Adrenal gland (tissue), 12 donors: Measurements from ENCODE around the gene TEX2. TPM values are rescaled to one million over a fixed set of nuclear protein-coding genes. Genes with fewer than 3 reads are reported as not detected.
A peak's percentile ranks its signal among the peaks of the same experiment; 100 is the strongest.

Experiments
- DNase-seq, 7 donors: peaks; one replicate each; pipeline ENCODE4 v3.0.0-alpha.2; 2019 to 2020
- H3K27ac ChIP-seq, 5 donors: fragments of 200-600 bp; sonication (generic) in 4 of 5; 1 replicate in 3 of 5; 2 replicates in 2 of 5; pipeline versions ENCODE4 v1.5.1 to v1.8.0; 2016 to 2020; ENCODE audit warnings: mild to moderate bottlenecking in 1 of 5
- H3K27me3 ChIP-seq: fragments of 200-600 bp; 2 replicates; pipeline ENCODE4 v1.8.0; 2021
- H3K36me3 ChIP-seq, 2 donors: fragments of 200-600 bp; replicated peaks in 1 of 2; 1 replicate in 1 of 2; 2 replicates in 1 of 2; pipeline versions ENCODE4 v1.5.1 to v1.8.0; 2018 to 2022
- H3K4me1 ChIP-seq, 2 donors: fragments of 200-600 bp; replicated peaks in 1 of 2; 1 replicate in 1 of 2; 2 replicates in 1 of 2; pipeline versions ENCODE4 v1.5.1 to v1.8.0; 2018 to 2021
- H3K4me3 ChIP-seq, 4 donors: fragments of 200-600 bp; sonication (generic) in 3 of 4; one replicate each; pipeline ENCODE4 v1.5.1; 2016 to 2018
- H3K9me3 ChIP-seq, 3 donors: fragments of 200-600 bp; sonication (generic) in 1 of 3; replicated peaks in 1 of 3; 1 replicate in 2 of 3; 2 replicates in 1 of 3; pipeline versions ENCODE4 v1.5.1 to v1.8.0; 2016 to 2021
- CTCF ChIP-seq, 6 experiments: fragments of 450-650 bp in 4 of 6; fragments of 200-600 bp in 2 of 6; sonication (generic) in 1 of 6; IDR thresholded peaks; 1 replicate in 5 of 6; 2 replicates in 1 of 6; pipeline versions ENCODE4 v1.5.1 to v1.8.0; 2016 to 2021; ENCODE audit warnings: antibody characterized with exemption in 6 of 6, mild to moderate bottlenecking in 2 of 6, moderate library complexity in 1 of 6
- POLR2A ChIP-seq, 2 donors: fragments of 450-650 bp; IDR thresholded peaks; one replicate each; pipeline ENCODE4 v1.6.1; 2017; ENCODE audit warnings: antibody characterized with exemption in 2 of 2, mild to moderate bottlenecking in 2 of 2, moderate library complexity in 1 of 2
- WGBS, 4 donors: extraction: QIAGEN DNeasy Blood & Tissue Kit in 2 of 4; methylation state at CpG; one replicate each; pipeline versions ENCODE4 v1.1.5 to v1.1.7; 2013 to 2017; 5-methylcytosine and 5-hydroxymethylcytosine counted together
- intact Hi-C, 2 donors: fragments of 100-400 bp; cut with DNase I; formaldehyde crosslinking; loops; one replicate each; pipeline versions ENCODE4 v1.14.1 to v1.15.0; 2022 to 2023
- polyA plus RNA-seq, 3 donors: library from polyadenylated mRNA; stranded (reverse); fragments of 200-250 nt in 2 of 3; fragments of 350-450 nt in 1 of 3; fragmentation: Illumina TruSeq in 1 of 3; extraction: RNeasy Lipid Tissue Mini Kit (QIAGEN cat#74804) in 1 of 3; gene quantifications; one replicate each; pipeline ENCODE4 v1.2.3, GENCODE V29; 2013 to 2014
- total RNA-seq, 9 donors: library from RNA; depleted of rRNA in 4 of 9; stranded (reverse); fragments of >200 nt in 4 of 9; fragments of 120-200 nt in 1 of 9; fragmentation: NEBNext Ultra II Directional in 1 of 9; extraction: Animal tissue kit (Norgen Biotek cat#: 25700) in 1 of 9; gene quantifications; one replicate each; pipeline versions ENCODE4 v1.1.0 to v1.2.4, GENCODE V29; 2013 to 2023
- donor health status: healthy with polysubstance abuse.
- donor health status: Bipolar disorder and iron deficiency.
- donor health status: DM: yes; HTN: yes; CAD: no.
- donor health status: DM: no; HTN: no; CAD: no.
- donor health status: DM: no; HTN: no; CAD: no.
- donor health status: DM: yes; HTN: yes; CAD: no.

TEX2 gene
- total and polyA plus RNA-seq, 12 donors, result 12.0 to 91.5 (median 62.5) TPM

GRCh38 chr17:64130559-64131001, 132.5 kb downstream of the TEX2 start:
- Histone ChIP-seq H3K4me3 (peak overlapping the region in 2 of 4 donors; percentile 20 to 97), H3K4me1 (peaks cover 32 to 54% of the 10 kb centered on the region in 2 donors), H3K27me3 (no peaks in the 10 kb centered on the region), H3K9me3 (no peaks in the 10 kb centered on the region), H3K27ac (peak overlapping the region; percentile 71 to 98 (median 91)), H3K36me3 (no peaks in the 10 kb centered on the region)
- peak; percentile 57 to 85 (median 71) for DNase-seq
- intact Hi-C loops, result loop anchor here (5.0 to 10.0 kb wide), 4 partner anchors 66 to 206 kb away; no protein-coding TSS in a partner anchor
- WGBS, 4 donors, result 6 to 9% (median 8%) methylated on average over 11 to 24 of the region's 24 CpGs
- TF ChIP-seq POLR2A (IDR thresholded peaks at IDR 0.05) (peak in 1 of 2 donors; percentile 55), CTCF (IDR thresholded peaks at IDR 0.05) (peak in 1 of 6 experiments; percentile 22)

- Histone ChIP-seq H3K9me3 (no peaks in the 10 kb centered on the region), H3K4me1 (peaks cover 38 to 59% of the 10 kb centered on the region in 2 donors), H3K27ac (peak within 1 kb of the TSS; percentile 79 to 98 (median 91)), H3K27me3 (no peaks in the 10 kb centered on the region), H3K4me3 (peak within 1 kb of the TSS; percentile 43 to 97 (median 74)), H3K36me3 (no peaks in the 10 kb centered on the region)
- 0 to 1% (median 0%) methylated on average over 20 to 98 of the region's 98 CpGs; no CpG with 5 or more reads in 1 of the 4 donors for WGBS, 4 donors
- intact Hi-C loops, result loop anchor here (5.0 to 10.0 kb wide), 4 partner anchors 65 to 205 kb away; no protein-coding TSS in a partner anchor
- peak; percentile 94 to 97 (median 96) for DNase-seq
- TF ChIP-seq POLR2A (IDR thresholded peaks at IDR 0.05) (peak; percentile 92 to 99), CTCF (IDR thresholded peaks at IDR 0.05) (no peak)
Measured at GRCh38 chr17:64129765-64130558, 133.1 kb downstream of the TEX2 start, which contains the start of gene ERN1. Gene ERN1, minus strand, starts transcription at chr17:64130144. Its CDS starts 115 bp downstream, at chr17:64130029.

GRCh38 chr17:64129515-64129764, 133.6 kb downstream of the TEX2 start:
- Histone ChIP-seq H3K4me3 (peak overlapping the region; percentile 43 to 97 (median 74)), H3K36me3 (no peaks in the 10 kb centered on the region), H3K4me1 (peaks cover 38 to 59% of the 10 kb centered on the region in 2 donors), H3K27me3 (no peaks in the 10 kb centered on the region), H3K27ac (peak overlapping the region; percentile 79 to 98 (median 91)), H3K9me3 (no peaks in the 10 kb centered on the region)
- TF ChIP-seq CTCF (IDR thresholded peaks at IDR 0.05) (no peak), POLR2A (IDR thresholded peaks at IDR 0.05) (no peak)
- 0 to 1% (median 0%) methylated on average over 4 to 31 of the region's 31 CpGs for WGBS, 4 donors
- no peak for DNase-seq
- intact Hi-C loops, result no loop called here

- Histone ChIP-seq H3K36me3 (no peaks in the 10 kb centered on the region), H3K4me1 (peaks cover 38 to 64% of the 10 kb centered on the region in 2 donors), H3K27ac (peak overlapping the region; percentile 79 to 98 (median 91)), H3K27me3 (no peaks in the 10 kb centered on the region), H3K4me3 (peak overlapping the region in 3 of 4 donors; percentile 43 to 97 (median 88)), H3K9me3 (no peaks in the 10 kb centered on the region)
- 6 to 11% (median 9%) methylated on average over 14 to 15 of the region's 15 CpGs for WGBS, 4 donors
- peak in 2 of 7 donors; percentile 45 to 53 for DNase-seq
- intact Hi-C loops, result no loop called here
- TF ChIP-seq POLR2A (IDR thresholded peaks at IDR 0.05) (no peak), CTCF (IDR thresholded peaks at IDR 0.05) (no peak)
Measured at GRCh38 chr17:64128787-64129514, 134.1 kb downstream of the TEX2 start.
